ENCODE results near the gene CAAP1.

- TF ChIP-seq JUND (IDR thresholded peaks at IDR 0.05) (no peak), ZBTB33 (IDR thresholded peaks at IDR 0.05; ENCODE audit: borderline replicate concordance, low read depth) (no peak), FOXJ3 (CRISPR knock-in tag; IDR thresholded peaks at IDR 0.05) (no peak), RFX5 (IDR thresholded peaks at IDR 0.05; ENCODE audit: low read length) (no peak), FOSL2 (IDR thresholded peaks at IDR 0.05; ENCODE audit: borderline replicate concordance, low read depth) (no peak), SIN3A (IDR thresholded peaks at IDR 0.05; ENCODE audit: borderline replicate concordance, low read depth, low read length) (no peak), NRF1 (IDR thresholded peaks at IDR 0.05; ENCODE audit: low read depth, low read length) (no peak), RAD21 (IDR thresholded peaks at IDR 0.05; ENCODE audit: low read length) (no peak)
- TF ChIP-seq, protein P1, sequence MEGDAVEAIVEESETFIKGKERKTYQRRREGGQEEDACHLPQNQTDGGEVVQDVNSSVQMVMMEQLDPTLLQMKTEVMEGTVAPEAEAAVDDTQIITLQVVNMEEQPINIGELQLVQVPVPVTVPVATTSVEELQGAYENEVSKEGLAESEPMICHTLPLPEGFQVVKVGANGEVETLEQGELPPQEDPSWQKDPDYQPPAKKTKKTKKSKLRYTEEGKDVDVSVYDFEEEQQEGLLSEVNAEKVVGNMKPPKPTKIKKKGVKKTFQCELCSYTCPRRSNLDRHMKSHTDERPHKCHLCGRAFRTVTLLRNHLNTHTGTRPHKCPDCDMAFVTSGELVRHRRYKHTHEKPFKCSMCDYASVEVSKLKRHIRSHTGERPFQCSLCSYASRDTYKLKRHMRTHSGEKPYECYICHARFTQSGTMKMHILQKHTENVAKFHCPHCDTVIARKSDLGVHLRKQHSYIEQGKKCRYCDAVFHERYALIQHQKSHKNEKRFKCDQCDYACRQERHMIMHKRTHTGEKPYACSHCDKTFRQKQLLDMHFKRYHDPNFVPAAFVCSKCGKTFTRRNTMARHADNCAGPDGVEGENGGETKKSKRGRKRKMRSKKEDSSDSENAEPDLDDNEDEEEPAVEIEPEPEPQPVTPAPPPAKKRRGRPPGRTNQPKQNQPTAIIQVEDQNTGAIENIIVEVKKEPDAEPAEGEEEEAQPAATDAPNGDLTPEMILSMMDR (IDR thresholded peaks at IDR 0.05) = no peak
Measured at GRCh38 chr9:26928902-26929495, 36.4 kb upstream of the CAAP1 start.
